Endothelial cell of umbilical vein (primary cell): ENCODE results near the gene ARHGEF11. TPM values are rescaled to one million over a fixed set of nuclear protein-coding genes. Genes with fewer than 3 reads are reported as not detected.

Experiments
- BruUV-seq: library from RNA; stranded (reverse); fragments of 400-500 nt; replicated peaks from 2 replicates; lab custom pipeline; 2021; lab: Mats Ljungman, UMichigan
- CTCF ChIA-PET: fragments of 300-600, 350-600 bp; sonication (Branson Sonifier 250); formaldehyde crosslinking; loops from one replicate; lab custom pipeline; 2021; ENCODE audit warnings: antibody characterized with exemption, inconsistent platforms; lab: Charles Lee
- POLR2A ChIA-PET: fragments of 300-600, 350-600 bp; sonication (Branson Sonifier 250); formaldehyde crosslinking; loops from one replicate; lab custom pipeline; 2021; ENCODE audit warnings: antibody characterized with exemption, inconsistent platforms; lab: Charles Lee
- DNase-seq: peaks from one replicate; pipeline ENCODE4 v3.0.0-alpha.2; 2011; ENCODE audit warnings: low read depth, low spot score
- FAIRE-seq: peaks from 2 replicates; lab custom pipeline; 2011; peaks lifted over from hg19 to GRCh38; lab: Jason Lieb, UNC
- H2AFZ ChIP-seq: 2 replicates; pipeline ENCODE4 v1.6.0; 2012; ENCODE audit warnings: low read depth, low read length, control low read depth, inconsistent platforms
- H3K27ac ChIP-seq: 2 replicates; pipeline ENCODE4 v1.5.1; 2011; ENCODE audit warnings: low read depth, mild to moderate bottlenecking, control low read depth, low read length, moderate library complexity; ENCODE audit not compliant: insufficient read depth
- H3K27me3 ChIP-seq, 2 experiments: 2 replicates each; pipeline versions ENCODE4 v1.6.0 to v1.6.1; 2011; ENCODE audit warnings: low read length in 2 of 2, mixed read lengths in 1 of 2; ENCODE audit not compliant: control insufficient read depth in 2 of 2, insufficient read depth in 2 of 2
- H3K36me3 ChIP-seq, 2 experiments: 2 replicates in 1 of 2; 3 replicates in 1 of 2; pipeline ENCODE4 v1.5.1; 2011; ENCODE audit warnings: low read length in 2 of 2, mild to moderate bottlenecking in 1 of 2, moderate library complexity in 1 of 2; ENCODE audit not compliant: control insufficient read depth in 2 of 2, insufficient read depth in 2 of 2; ENCODE audit errors: extremely low read depth in 1 of 2
- H3K4me1 ChIP-seq: 3 replicates; pipeline ENCODE4 v1.5.1; 2011; ENCODE audit warnings: mild to moderate bottlenecking, low read length; ENCODE audit not compliant: control insufficient read depth, insufficient read depth; ENCODE audit errors: extremely low read depth
- H3K4me2 ChIP-seq: 2 replicates; pipeline ENCODE4 v1.6.1; 2011; ENCODE audit warnings: low read length, control low read depth, mixed read lengths; ENCODE audit not compliant: insufficient read depth
- H3K4me3 ChIP-seq, 3 experiments: fragments of 200-600 bp in 1 of 3; sonication (generic), shearing (Covaris generic) in 1 of 3; replicated peaks in 1 of 3; 2 replicates each; pipeline ENCODE4 v1.5.1; 2011 to 2016; ENCODE audit warnings: control low read depth in 3 of 3, low read length in 3 of 3, mild to moderate bottlenecking in 2 of 3, inconsistent platforms in 1 of 3, low read depth in 1 of 3, moderate library complexity in 1 of 3; ENCODE audit not compliant: insufficient read depth in 1 of 3
- H3K79me2 ChIP-seq: 2 replicates; pipeline ENCODE4 v1.6.0; 2012; ENCODE audit warnings: low read length, inconsistent platforms; ENCODE audit not compliant: control insufficient read depth, insufficient read depth
- H3K9ac ChIP-seq: replicated peaks from 2 replicates; pipeline ENCODE3; 2011; ENCODE audit warnings: low read length, control low read depth; ENCODE audit not compliant: insufficient read depth; ENCODE audit errors: extremely low read depth
- H3K9me1 ChIP-seq: replicated peaks from 3 replicates; pipeline ENCODE4 v1.6.0; 2011; ENCODE audit warnings: mild to moderate bottlenecking, low read length; ENCODE audit not compliant: control insufficient read depth, insufficient read depth; ENCODE audit errors: extremely low read depth
- H3K9me3 ChIP-seq: replicated peaks from 2 replicates; pipeline ENCODE4 v1.5.1; 2012; ENCODE audit warnings: low read length, inconsistent platforms; ENCODE audit not compliant: control insufficient read depth, insufficient read depth
- H4K20me1 ChIP-seq: replicated peaks from 2 replicates; pipeline ENCODE3; 2011; ENCODE audit warnings: mild to moderate bottlenecking, low read length; ENCODE audit not compliant: control insufficient read depth, insufficient read depth; ENCODE audit errors: extremely low read depth
- CTCF ChIP-seq, 2 donors: IDR thresholded peaks; 1 replicate in 1 of 2; 2 replicates in 1 of 2; pipeline ENCODE4 v1.5.1; 2011; ENCODE audit warnings: low read length in 2 of 2, mild to moderate bottlenecking in 2 of 2, moderate library complexity in 2 of 2, control low read depth in 1 of 2, inconsistent platforms in 1 of 2, low read depth in 1 of 2; ENCODE audit not compliant: insufficient read depth in 1 of 2; ENCODE audit errors: extremely low read depth in 1 of 2
- EZH2 ChIP-seq: IDR thresholded peaks from 2 replicates; pipeline ENCODE4 v1.6.1; 2012; ENCODE audit warnings: borderline replicate concordance, low read depth, mild to moderate bottlenecking, moderate library complexity, low read length, inconsistent platforms; ENCODE audit not compliant: severe bottlenecking
- FOS ChIP-seq: IDR thresholded peaks from 2 replicates; pipeline ENCODE4 v1.6.1; 2011; ENCODE audit warnings: mild to moderate bottlenecking, low read length, moderate library complexity, borderline replicate concordance; ENCODE audit not compliant: insufficient read depth
- GATA2 ChIP-seq: IDR thresholded peaks from 2 replicates; pipeline ENCODE4 v1.7.0; 2011; ENCODE audit warnings: low read depth, mild to moderate bottlenecking, moderate library complexity, mixed read lengths, low read length; ENCODE audit not compliant: insufficient read length, insufficient read depth
- JUN ChIP-seq: IDR thresholded peaks from 2 replicates; pipeline ENCODE4 v1.6.1; 2011; ENCODE audit warnings: borderline replicate concordance, low read depth; ENCODE audit not compliant: insufficient read length, insufficient read depth
- MAX ChIP-seq: IDR thresholded peaks from 2 replicates; pipeline ENCODE4 v1.6.1; 2011; ENCODE audit not compliant: insufficient read depth, insufficient read length
- MYC ChIP-seq: IDR thresholded peaks from one replicate; pipeline ENCODE4 v1.6.1; 2011; ENCODE audit warnings: mild to moderate bottlenecking, low read depth, low read length
- POLR2A ChIP-seq: IDR thresholded peaks from 2 replicates; pipeline ENCODE4 v1.6.1; 2012; ENCODE audit warnings: low read depth, mild to moderate bottlenecking, control low read depth, low read length
- POLR2AphosphoS5 ChIP-seq: IDR thresholded peaks from 2 replicates; pipeline ENCODE4 v1.6.1; 2012; ENCODE audit warnings: low read depth, mild to moderate bottlenecking, control low read depth, low read length, moderate library complexity; ENCODE audit not compliant: insufficient read depth
- dilution Hi-C: fragments of 300-500 bp; cut with MboI; formaldehyde crosslinking; loops from one replicate; pipeline ENCODE4 v1.15.0; 2019; ENCODE audit warnings: low sequenced_read_pairs; ENCODE audit not compliant: extremely low pct_ligation_motif_present
- intact Hi-C: fragments of 100-400 bp; cut with micrococcal nuclease; formaldehyde crosslinking; loops from one replicate; pipeline ENCODE4 v1.10.0; 2022
- polyA plus RNA-seq, 4 experiments: library from polyadenylated mRNA; depleted of rRNA in 3 of 4; stranded (reverse) in 3 of 4; unstranded in 1 of 4; fragments of >200 nt; gene quantifications; 2 replicates each; pipeline versions ENCODE4 v1.2.1 to v1.2.3, GENCODE V29; 2011 to 2012; ENCODE audit warnings: missing spikeins in 1 of 4
- total RNA-seq: library from RNA; stranded (reverse); gene quantifications from 2 replicates; pipeline ENCODE4 v1.2.3, GENCODE V29; 2021

ARHGEF11 gene
- total and polyA plus RNA-seq, 2 donors (not counting 3 experiments of a cell fraction or from before 2014, with no cell fraction given) = 18.2 to 28.0 TPM

DNA sequence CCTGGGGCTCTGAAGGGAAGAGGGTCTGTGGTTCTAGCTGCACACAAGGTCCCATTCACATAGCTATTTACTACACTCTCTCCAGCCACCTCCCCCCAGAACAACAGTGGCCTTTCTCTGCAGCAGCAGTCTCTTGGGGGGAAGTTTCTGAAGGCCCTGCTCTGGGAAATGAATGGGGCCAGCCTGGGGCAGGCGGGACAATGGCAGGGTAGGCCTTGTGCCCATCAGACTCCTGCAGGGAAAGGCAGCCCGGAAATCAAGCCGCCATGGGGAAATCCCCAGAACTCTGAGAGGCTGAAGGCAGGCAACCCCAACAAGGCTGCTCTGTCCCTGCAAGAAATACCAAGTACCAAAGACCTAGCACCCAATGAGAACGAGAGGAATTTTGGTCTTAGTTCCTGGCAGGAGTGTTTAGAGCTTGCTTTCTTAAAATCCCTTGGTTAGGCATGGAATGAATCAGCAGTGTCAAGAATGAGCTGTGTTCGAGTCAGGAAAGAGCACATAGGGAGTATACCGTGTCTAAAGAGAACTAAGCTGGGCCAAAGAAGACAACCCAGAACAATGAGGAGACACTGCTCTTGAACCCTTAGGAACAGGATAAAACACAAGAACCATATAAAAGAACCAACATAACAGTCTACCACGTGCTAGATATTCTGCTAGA is 11.3 kb downstream of the ARHGEF11 start:
- Histone ChIP-seq H3K9ac (no peak overlapping the region), H3K4me2 (no peak overlapping the region), H3K27ac (no peak overlapping the region), H3K4me1 (no peaks in the 10 kb centered on the region), H3K36me3 (no peaks in the 10 kb centered on the region), H2AFZ (no peak overlapping the region), H4K20me1 (no peaks in the 10 kb centered on the region), H3K9me1 (no peaks in the 10 kb centered on the region), H3K9me3 (no peaks in the 10 kb centered on the region), H3K79me2 (peaks cover 5% of the 10 kb centered on the region), H3K4me3 (no peak overlapping the region), H3K27me3 (no peaks in the 10 kb centered on the region)
- POLR2A ChIA-PET = no interaction called here
- no TSS peak for BruUV-seq
- dilution Hi-C loops = no loop called here
- CTCF ChIA-PET = interaction anchor here (0.9 to 1.8 kb wide), 4 partner anchors 8 to 34 kb away, joined by 3 to 5 read pairs (median 3); no protein-coding TSS in a partner anchor
- DNase-seq (peak; percentile 64), FAIRE-seq (peak; percentile 69)
- intact Hi-C loops = no loop called here
- TF ChIP-seq FOS = no peak
- no peak for TF ChIP-seq CTCF (IDR thresholded peaks at IDR 0.05; ENCODE audit: extremely low read depth in 1 of 2, insufficient read depth in 1 of 2, low read depth in 1 of 2, low read length in 2 of 2)
- no peak for TF ChIP-seq MAX
- no peak for TF ChIP-seq EZH2
- no peak for TF ChIP-seq POLR2A
- TF ChIP-seq JUN = no peak
- TF ChIP-seq GATA2 = no peak
- TF ChIP-seq MYC = no peak
- no peak for TF ChIP-seq POLR2AphosphoS5
